SK-N-SH (cell line): ENCODE results near the gene ONECUT1. TPM values are rescaled to one million over a fixed set of nuclear protein-coding genes. Genes with fewer than 3 reads are reported as not detected.
A peak's percentile ranks its signal among the peaks of the same experiment; 100 is the strongest.

Experiments
- CTCF ChIA-PET: fragments of 300-600, 350-600 bp; formaldehyde crosslinking; extraction: SDS; loops from one replicate; lab custom pipeline; 2021; lab: Yijun Ruan, JAX
- POLR2A ChIA-PET: fragments of 350-600 bp; sonication (Branson Sonifier 250); formaldehyde crosslinking; extraction: SDS; loops from one replicate; lab custom pipeline; 2020; ENCODE audit warnings: antibody characterized with exemption, inconsistent platforms; lab: Yijun Ruan, JAX
- DNase-seq: peaks from one replicate; pipeline ENCODE4 v3.0.0; 2012
- H2AFZ ChIP-seq: fragments of 200-600 bp; sonication (generic); 2 replicates; pipeline ENCODE4 v1.8.1; 2016; ENCODE audit warnings: antibody characterized with exemption, mild to moderate bottlenecking, low read depth
- H3F3A ChIP-seq: fragments of 200-600 bp; sonication (generic); replicated peaks from 2 replicates; pipeline ENCODE3; 2016; ENCODE audit warnings: antibody characterized with exemption, mild to moderate bottlenecking; ENCODE audit not compliant: insufficient read depth
- H3K27ac ChIP-seq, 2 experiments: fragments of 200-500 bp in 1 of 2; fragments of 200-600 bp in 1 of 2; sonication (Bioruptor generic) in 1 of 2; sonication (generic), shearing (Covaris generic) in 1 of 2; 2 replicates each; pipeline versions ENCODE4 v1.5.1 to v1.6.1; 2014 to 2016; ENCODE audit warnings: low read depth in 2 of 2, inconsistent platforms in 1 of 2, low read length in 1 of 2, mild to moderate bottlenecking in 1 of 2, mixed read lengths in 1 of 2
- H3K27me3 ChIP-seq: fragments of 200-600 bp; sonication (generic), shearing (Covaris generic); 2 replicates; pipeline ENCODE4 v1.6.1; 2016; ENCODE audit warnings: mixed run types; ENCODE audit not compliant: insufficient read depth
- H3K36me3 ChIP-seq, 2 experiments: fragments of 200-500 bp in 1 of 2; fragments of 200-600 bp in 1 of 2; sonication (Bioruptor generic) in 1 of 2; sonication (generic) in 1 of 2; replicated peaks in 1 of 2; 2 replicates each; pipeline versions ENCODE3 to v1.5.1; 2014 to 2016; ENCODE audit warnings: low read length in 1 of 2, mild to moderate bottlenecking in 1 of 2; ENCODE audit not compliant: insufficient read depth in 2 of 2, control insufficient read depth in 1 of 2
- H3K4me1 ChIP-seq, 2 experiments: fragments of 200-500 bp in 1 of 2; fragments of 200-600 bp in 1 of 2; sonication (Bioruptor generic) in 1 of 2; sonication (generic), shearing (Covaris generic) in 1 of 2; 2 replicates each; pipeline versions ENCODE4 v1.5.1 to v1.6.1; 2014 to 2016; ENCODE audit warnings: low read depth in 1 of 2, low read length in 1 of 2, mixed run types in 1 of 2; ENCODE audit not compliant: insufficient read depth in 2 of 2, control insufficient read depth in 1 of 2
- H3K4me2 ChIP-seq: fragments of 200-600 bp; sonication (generic), shearing (Covaris generic); 2 replicates; pipeline ENCODE4 v1.6.1; 2017; ENCODE audit warnings: mixed run types
- H3K4me3 ChIP-seq, 2 experiments: fragments of 200-500 bp in 1 of 2; fragments of 200-600 bp in 1 of 2; sonication (Bioruptor generic) in 1 of 2; sonication (generic), shearing (Covaris generic) in 1 of 2; 2 replicates each; pipeline versions ENCODE4 v1.5.1 to v1.8.1; 2014 to 2016; ENCODE audit warnings: low read depth in 2 of 2, inconsistent platforms in 1 of 2, low read length in 1 of 2, mild to moderate bottlenecking in 1 of 2, mixed read lengths in 1 of 2, moderate library complexity in 1 of 2
- H3K79me2 ChIP-seq: fragments of 200-600 bp; sonication (generic); 2 replicates; pipeline ENCODE4 v1.8.1; 2017; ENCODE audit warnings: mild to moderate bottlenecking; ENCODE audit not compliant: insufficient read depth
- H3K9ac ChIP-seq: fragments of 200-600 bp; sonication (generic); 2 replicates; pipeline ENCODE4 v1.6.1; 2017; ENCODE audit warnings: mixed run types
- H3K9me2 ChIP-seq: fragments of 200-600 bp; sonication (generic); 2 replicates; pipeline ENCODE4 v1.6.1; 2017; ENCODE audit warnings: mixed run types
- H3K9me3 ChIP-seq: fragments of 200-600 bp; sonication (generic); 2 replicates; pipeline ENCODE4 v1.6.1; 2017; ENCODE audit warnings: mixed run types, mild to moderate bottlenecking, moderate library complexity
- H4K20me1 ChIP-seq: fragments of 200-600 bp; sonication (generic); 2 replicates; pipeline ENCODE4 v1.6.1; 2017; ENCODE audit warnings: mild to moderate bottlenecking, mixed run types; ENCODE audit not compliant: insufficient read depth
- FOSL2 ChIP-seq: IDR thresholded peaks from 2 replicates; pipeline ENCODE4 v1.4.0; 2012; ENCODE audit warnings: low read depth, mild to moderate bottlenecking, moderate library complexity, borderline replicate concordance
- GABPA ChIP-seq: IDR thresholded peaks from 2 replicates; pipeline ENCODE4 v1.4.0; 2012; ENCODE audit warnings: low read depth, mild to moderate bottlenecking
- NRF1 ChIP-seq: IDR thresholded peaks from 2 replicates; pipeline ENCODE4 v1.6.1; 2012; ENCODE audit warnings: low read depth, mild to moderate bottlenecking, low read length
- PBX3 ChIP-seq: IDR thresholded peaks from 2 replicates; pipeline ENCODE4; 2012
- RCOR1 ChIP-seq: fragments of 150-350 bp; IDR thresholded peaks from 2 replicates; pipeline ENCODE4 v1.6.1; 2017; ENCODE audit warnings: antibody characterized with exemption, low read length
- TEAD4 ChIP-seq: IDR thresholded peaks from 2 replicates; pipeline ENCODE4 v1.4.0; 2012; ENCODE audit warnings: mild to moderate bottlenecking, borderline replicate concordance; ENCODE audit not compliant: insufficient read depth
- YY1 ChIP-seq: IDR thresholded peaks from 2 replicates; pipeline ENCODE4 v1.4.0; 2012; ENCODE audit warnings: low read depth, mild to moderate bottlenecking
- WGBS: methylation state at CpG from one replicate; pipeline ENCODE4 v1.1.6; 2017; ENCODE audit warnings: low lambda C conversion rate; 5-methylcytosine and 5-hydroxymethylcytosine counted together
- polyA plus RNA-seq, 3 experiments: library from polyadenylated mRNA; depleted of rRNA; stranded (reverse); fragments of >200 nt; gene quantifications; 2 replicates each; pipeline ENCODE4 v1.2.3, GENCODE V29; 2012
- TF ChIP-seq, protein P1 (sequence below): fragments of 200-600 bp; sonication (generic); IDR thresholded peaks from 2 replicates; pipeline ENCODE4 v1.6.1; 2017; ENCODE audit warnings: antibody characterized with exemption, mild to moderate bottlenecking, moderate library complexity
- TF ChIP-seq, protein P2 (sequence below): IDR thresholded peaks from 2 replicates; pipeline ENCODE4 v1.6.1; 2012; ENCODE audit warnings: mild to moderate bottlenecking, low read depth, low read length, moderate library complexity

Gene ONECUT1
- polyA plus RNA-seq, 1 of the 3 experiments (the other 2 are of a cell fraction), result not detected

DNA sequence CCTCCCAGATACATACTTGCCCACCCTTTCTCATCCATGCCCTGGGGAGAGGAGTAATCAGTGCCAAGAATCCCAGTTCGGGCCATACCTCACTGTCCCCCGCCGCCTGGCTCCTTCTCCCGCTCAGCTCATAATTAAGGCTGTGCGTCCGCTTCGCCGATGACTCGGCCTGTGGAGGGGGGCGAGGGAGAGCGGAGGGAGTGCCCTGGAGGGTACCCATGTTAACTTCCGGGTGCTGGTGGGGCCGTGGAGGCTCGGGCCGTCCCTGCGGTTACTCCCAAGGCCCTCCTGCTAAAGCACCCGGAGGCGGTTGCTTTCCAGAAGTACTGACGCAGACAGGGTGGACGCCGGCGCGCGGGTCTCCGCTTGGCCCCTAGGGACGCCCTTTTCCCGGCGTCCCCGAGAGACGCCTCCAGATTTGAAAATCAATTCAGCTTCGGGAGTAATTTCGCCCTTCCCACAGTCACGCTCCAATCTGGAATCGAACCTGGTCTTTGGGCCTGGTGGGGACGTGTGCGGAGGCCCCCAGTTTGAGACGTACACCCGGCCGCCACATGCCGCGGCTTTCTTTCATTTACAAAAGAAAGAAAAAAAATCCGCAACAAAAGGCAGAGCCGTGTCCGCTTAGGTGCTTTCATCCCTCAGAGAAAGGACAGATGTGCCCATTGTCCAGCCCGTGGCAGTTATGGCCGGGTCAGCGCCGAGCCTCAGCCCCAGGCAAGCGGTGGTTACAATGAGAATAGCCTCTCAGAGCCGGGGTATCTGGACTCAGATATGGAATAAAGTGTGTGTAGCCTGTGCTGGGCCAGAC lies 1.0 kb upstream of the ONECUT1 start:
- Histone ChIP-seq H3K9me3 (no peaks in the 10 kb centered on the region), H3K4me1 (peaks cover 0 to 10% of the 10 kb centered on the region in 2 experiments; a peak in 1 of 4 replicates)
- no peak for TF ChIP-seq NRF1
- TF ChIP-seq, protein P1, sequence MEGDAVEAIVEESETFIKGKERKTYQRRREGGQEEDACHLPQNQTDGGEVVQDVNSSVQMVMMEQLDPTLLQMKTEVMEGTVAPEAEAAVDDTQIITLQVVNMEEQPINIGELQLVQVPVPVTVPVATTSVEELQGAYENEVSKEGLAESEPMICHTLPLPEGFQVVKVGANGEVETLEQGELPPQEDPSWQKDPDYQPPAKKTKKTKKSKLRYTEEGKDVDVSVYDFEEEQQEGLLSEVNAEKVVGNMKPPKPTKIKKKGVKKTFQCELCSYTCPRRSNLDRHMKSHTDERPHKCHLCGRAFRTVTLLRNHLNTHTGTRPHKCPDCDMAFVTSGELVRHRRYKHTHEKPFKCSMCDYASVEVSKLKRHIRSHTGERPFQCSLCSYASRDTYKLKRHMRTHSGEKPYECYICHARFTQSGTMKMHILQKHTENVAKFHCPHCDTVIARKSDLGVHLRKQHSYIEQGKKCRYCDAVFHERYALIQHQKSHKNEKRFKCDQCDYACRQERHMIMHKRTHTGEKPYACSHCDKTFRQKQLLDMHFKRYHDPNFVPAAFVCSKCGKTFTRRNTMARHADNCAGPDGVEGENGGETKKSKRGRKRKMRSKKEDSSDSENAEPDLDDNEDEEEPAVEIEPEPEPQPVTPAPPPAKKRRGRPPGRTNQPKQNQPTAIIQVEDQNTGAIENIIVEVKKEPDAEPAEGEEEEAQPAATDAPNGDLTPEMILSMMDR, result peak; percentile 34; the same call in 1 of the 2 replicates
- TF ChIP-seq, all 33 proteins: peak for 1
- Histone ChIP-seq H3K9ac (no peak overlapping the region), H3F3A (peaks cover 4% of the 10 kb centered on the region), H3K79me2 (no peaks in the 10 kb centered on the region), H3K4me3 (peak overlapping the region; percentile 23 to 48; a peak in 3 of 4 replicates), H3K27me3 (peaks cover 93% of the 10 kb centered on the region), H3K36me3 (no peaks in the 10 kb centered on the region), H3K9me2 (no peaks in the 10 kb centered on the region), H4K20me1 (no peaks in the 10 kb centered on the region), H3K4me2 (peak overlapping the region; percentile 85), H3K27ac (no peak overlapping the region), H2AFZ (no peak overlapping the region; the same call in 1 of the 2 replicates)
- POLR2A ChIA-PET, result no interaction called here
- CTCF ChIA-PET, result interaction anchor here (1.0 to 2.0 kb wide), 5 partner anchors 8 to 25 kb away, joined by 3 to 9 read pairs (median 4); no protein-coding TSS in a partner anchor
- 30% methylated on average over 27 of the region's 50 CpGs for WGBS
- DNase-seq, result peak; percentile 57

DNA sequence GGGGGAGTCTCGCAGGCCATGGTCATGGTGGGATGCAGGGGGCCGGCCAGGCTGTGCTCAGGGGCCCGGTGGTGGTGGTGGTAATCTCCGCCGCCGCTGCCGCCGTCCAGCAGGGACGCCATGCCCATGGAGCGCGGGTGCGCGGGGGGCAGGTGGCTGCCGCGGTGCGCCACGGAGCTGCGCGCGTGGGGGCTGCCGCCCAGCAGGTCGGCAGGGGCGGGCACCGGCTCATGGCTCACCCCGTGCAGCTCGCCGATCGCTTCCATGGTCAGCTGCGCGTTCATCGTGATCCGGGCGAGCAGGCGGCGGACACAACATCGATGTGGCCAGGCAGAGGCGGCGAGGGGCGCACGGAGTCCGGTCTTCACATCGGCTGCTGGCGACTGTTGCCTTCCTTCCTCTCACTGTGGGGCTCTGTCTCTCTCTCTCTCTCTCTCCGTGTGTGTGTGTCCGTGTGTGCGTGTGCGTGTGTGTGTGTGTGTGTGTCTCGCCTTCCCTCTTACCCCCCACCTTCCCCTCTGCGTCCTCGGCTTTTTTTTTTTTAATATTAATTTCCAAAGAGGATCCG lies 451 bp downstream of the ONECUT1 start:
- POLR2A ChIA-PET, result no interaction called here
- Histone ChIP-seq H3K4me1 (peaks cover 0 to 10% of the 10 kb centered on the region in 2 experiments; a peak in 1 of 4 replicates), H3K4me2 (peak overlapping the region; percentile 85), H3K79me2 (no peaks in the 10 kb centered on the region), H3K27me3 (peaks cover 93% of the 10 kb centered on the region), H4K20me1 (no peaks in the 10 kb centered on the region), H3K27ac (no peak overlapping the region), H3K36me3 (no peaks in the 10 kb centered on the region), H3K9me3 (no peaks in the 10 kb centered on the region), H3K9ac (no peak overlapping the region), H3K9me2 (no peaks in the 10 kb centered on the region), H2AFZ (peak overlapping the region; percentile 46; the same call in 1 of the 2 replicates), H3K4me3 (peak overlapping the region; percentile 48 to 54), H3F3A (peaks cover 4% of the 10 kb centered on the region)
- CTCF ChIA-PET, result interaction anchor here (1.4 to 1.9 kb wide), 2 partner anchors 10 to 11 kb away, joined by 4 to 9 read pairs; no protein-coding TSS in a partner anchor
- TF ChIP-seq YY1 (no peak), GABPA (no peak), FOSL2 (no peak), RCOR1 (no peak), PBX3 (no peak), TEAD4 (no peak)
- TF ChIP-seq, protein P2, sequence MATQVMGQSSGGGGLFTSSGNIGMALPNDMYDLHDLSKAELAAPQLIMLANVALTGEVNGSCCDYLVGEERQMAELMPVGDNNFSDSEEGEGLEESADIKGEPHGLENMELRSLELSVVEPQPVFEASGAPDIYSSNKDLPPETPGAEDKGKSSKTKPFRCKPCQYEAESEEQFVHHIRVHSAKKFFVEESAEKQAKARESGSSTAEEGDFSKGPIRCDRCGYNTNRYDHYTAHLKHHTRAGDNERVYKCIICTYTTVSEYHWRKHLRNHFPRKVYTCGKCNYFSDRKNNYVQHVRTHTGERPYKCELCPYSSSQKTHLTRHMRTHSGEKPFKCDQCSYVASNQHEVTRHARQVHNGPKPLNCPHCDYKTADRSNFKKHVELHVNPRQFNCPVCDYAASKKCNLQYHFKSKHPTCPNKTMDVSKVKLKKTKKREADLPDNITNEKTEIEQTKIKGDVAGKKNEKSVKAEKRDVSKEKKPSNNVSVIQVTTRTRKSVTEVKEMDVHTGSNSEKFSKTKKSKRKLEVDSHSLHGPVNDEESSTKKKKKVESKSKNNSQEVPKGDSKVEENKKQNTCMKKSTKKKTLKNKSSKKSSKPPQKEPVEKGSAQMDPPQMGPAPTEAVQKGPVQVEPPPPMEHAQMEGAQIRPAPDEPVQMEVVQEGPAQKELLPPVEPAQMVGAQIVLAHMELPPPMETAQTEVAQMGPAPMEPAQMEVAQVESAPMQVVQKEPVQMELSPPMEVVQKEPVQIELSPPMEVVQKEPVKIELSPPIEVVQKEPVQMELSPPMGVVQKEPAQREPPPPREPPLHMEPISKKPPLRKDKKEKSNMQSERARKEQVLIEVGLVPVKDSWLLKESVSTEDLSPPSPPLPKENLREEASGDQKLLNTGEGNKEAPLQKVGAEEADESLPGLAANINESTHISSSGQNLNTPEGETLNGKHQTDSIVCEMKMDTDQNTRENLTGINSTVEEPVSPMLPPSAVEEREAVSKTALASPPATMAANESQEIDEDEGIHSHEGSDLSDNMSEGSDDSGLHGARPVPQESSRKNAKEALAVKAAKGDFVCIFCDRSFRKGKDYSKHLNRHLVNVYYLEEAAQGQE, result no peak
- peak; percentile 67 for DNase-seq
- 2% methylated on average over 11 of the region's 51 CpGs for WGBS
